HepG2 (cell line): ENCODE data around the gene TSPAN32. TPM values are rescaled to one million over a fixed set of nuclear protein-coding genes. Genes with fewer than 3 reads are reported as not detected.

Source experiments
- ATAD3A ChIP-seq: sonication (generic); formaldehyde crosslinking; IDR thresholded peaks from 2 replicates; pipeline ENCODE4 v1.4.0; 2020; ENCODE audit warnings: missing genetic modification reagents
- ATF7 ChIP-seq, 2 experiments: fragments of 450-650 bp in 1 of 2; sonication (generic) in 1 of 2; formaldehyde crosslinking in 1 of 2; IDR thresholded peaks; 2 replicates each; pipeline versions ENCODE4 v1.4.0 to v1.6.1; 2016 to 2020; ENCODE audit warnings: antibody characterized with exemption in 1 of 2, mild to moderate bottlenecking in 1 of 2, missing genetic modification reagents in 1 of 2
- BHLHE40 ChIP-seq: IDR thresholded peaks from 2 replicates; pipeline ENCODE4 v1.6.1; 2011; ENCODE audit warnings: low read length, improper control_type of control experiment
- CC2D1A ChIP-seq: sonication (generic); formaldehyde crosslinking; IDR thresholded peaks from 2 replicates; pipeline ENCODE4 v1.8.1; 2023; ENCODE audit warnings: mild to moderate bottlenecking, missing genetic modification reagents
- FOXJ3 ChIP-seq: sonication (generic); formaldehyde crosslinking; IDR thresholded peaks from 2 replicates; pipeline ENCODE4 v1.4.0; 2020; ENCODE audit warnings: missing genetic modification reagents, mild to moderate bottlenecking, borderline replicate concordance
- MED1 ChIP-seq: sonication (generic); formaldehyde crosslinking; IDR thresholded peaks from 2 replicates; pipeline ENCODE4 v1.4.0; 2020; ENCODE audit warnings: missing genetic modification reagents
- NR1H2 ChIP-seq: sonication (generic); formaldehyde crosslinking; IDR thresholded peaks from 2 replicates; pipeline ENCODE4 v1.8.1; 2022; ENCODE audit warnings: low read depth, missing genetic modification reagents, borderline replicate concordance
- RFX3 ChIP-seq: IDR thresholded peaks from 2 replicates; pipeline ENCODE4 v1.6.1; 2016; ENCODE audit warnings: missing biosample characterization, missing genetic modification reagents
- SMAD3 ChIP-seq: sonication (generic); formaldehyde crosslinking; IDR thresholded peaks from 2 replicates; pipeline ENCODE4 v1.4.0; 2020; ENCODE audit warnings: missing genetic modification reagents
- STAT5B ChIP-seq: sonication (generic); formaldehyde crosslinking; IDR thresholded peaks from 2 replicates; pipeline ENCODE4 v1.4.0; 2020; ENCODE audit warnings: missing genetic modification reagents
- U2AF1 ChIP-seq: fragments of 200-400 bp; formaldehyde crosslinking; optimal IDR thresholded peaks from 2 replicates; pipeline ENCODE3; 2017; ENCODE audit warnings: mild to moderate bottlenecking, low read depth, low read length
- ZFP1 ChIP-seq: IDR thresholded peaks from 2 replicates; pipeline ENCODE4 v1.6.1; 2016
- ZNF292 ChIP-seq: sonication (generic); formaldehyde crosslinking; IDR thresholded peaks from 2 replicates; pipeline ENCODE4 v1.8.1; 2022; ENCODE audit warnings: mild to moderate bottlenecking, low read depth, missing genetic modification reagents, borderline replicate concordance
- ZZZ3 ChIP-seq: sonication (generic); formaldehyde crosslinking; IDR thresholded peaks from 2 replicates; pipeline ENCODE4 v1.4.0; 2020; ENCODE audit warnings: missing genetic modification reagents, mild to moderate bottlenecking, borderline replicate concordance
- polyA plus RNA-seq, 8 experiments: library from polyadenylated mRNA; depleted of rRNA in 3 of 8; stranded (reverse) in 7 of 8; unstranded in 1 of 8; fragments of >200 nt; fragmentation: Illumina TruSeq in 4 of 8; extraction: Trizol in 4 of 8; gene quantifications; 2 replicates each; pipeline versions ENCODE4 v1.2.1 to v1.2.3, GENCODE V29; 2011 to 2016; ENCODE audit warnings: low read depth in 4 of 8, missing spikeins in 1 of 8, mixed read lengths in 1 of 8; ENCODE audit not compliant: insufficient read depth in 1 of 8
- total RNA-seq, 5 experiments: library from RNA; depleted of rRNA; stranded (reverse); fragments of >200 nt; fragmentation: Illumina TruSeq; extraction: Trizol; gene quantifications; 2 replicates each; pipeline ENCODE4 v1.2.3, GENCODE V29; 2016; ENCODE audit warnings: low read depth in 1 of 5
- TF ChIP-seq, protein P1 (sequence below): sonication (generic); formaldehyde crosslinking; IDR thresholded peaks from 2 replicates; pipeline ENCODE4 v1.4.0; 2020; ENCODE audit warnings: missing genetic modification reagents
- TF ChIP-seq, protein P2 (sequence below): sonication (generic); formaldehyde crosslinking; IDR thresholded peaks from 2 replicates; pipeline ENCODE4 v1.9.0; 2021; ENCODE audit warnings: mild to moderate bottlenecking, missing genetic modification reagents
- TF ChIP-seq, protein P3 (sequence below): sonication (generic); formaldehyde crosslinking; IDR thresholded peaks from 2 replicates; pipeline ENCODE4 v1.4.0; 2020; ENCODE audit warnings: mild to moderate bottlenecking, missing genetic modification reagents
- TF ChIP-seq, protein P4 (sequence below): IDR thresholded peaks from 2 replicates; pipeline ENCODE4 v1.6.1; 2016; ENCODE audit warnings: low read depth

The TSPAN32 gene
- total and polyA plus RNA-seq, 2 of the 13 experiments (the other 11 are each of a cell fraction or from before 2014, with no cell fraction given) = 0.09 to 0.70 TPM

DNA sequence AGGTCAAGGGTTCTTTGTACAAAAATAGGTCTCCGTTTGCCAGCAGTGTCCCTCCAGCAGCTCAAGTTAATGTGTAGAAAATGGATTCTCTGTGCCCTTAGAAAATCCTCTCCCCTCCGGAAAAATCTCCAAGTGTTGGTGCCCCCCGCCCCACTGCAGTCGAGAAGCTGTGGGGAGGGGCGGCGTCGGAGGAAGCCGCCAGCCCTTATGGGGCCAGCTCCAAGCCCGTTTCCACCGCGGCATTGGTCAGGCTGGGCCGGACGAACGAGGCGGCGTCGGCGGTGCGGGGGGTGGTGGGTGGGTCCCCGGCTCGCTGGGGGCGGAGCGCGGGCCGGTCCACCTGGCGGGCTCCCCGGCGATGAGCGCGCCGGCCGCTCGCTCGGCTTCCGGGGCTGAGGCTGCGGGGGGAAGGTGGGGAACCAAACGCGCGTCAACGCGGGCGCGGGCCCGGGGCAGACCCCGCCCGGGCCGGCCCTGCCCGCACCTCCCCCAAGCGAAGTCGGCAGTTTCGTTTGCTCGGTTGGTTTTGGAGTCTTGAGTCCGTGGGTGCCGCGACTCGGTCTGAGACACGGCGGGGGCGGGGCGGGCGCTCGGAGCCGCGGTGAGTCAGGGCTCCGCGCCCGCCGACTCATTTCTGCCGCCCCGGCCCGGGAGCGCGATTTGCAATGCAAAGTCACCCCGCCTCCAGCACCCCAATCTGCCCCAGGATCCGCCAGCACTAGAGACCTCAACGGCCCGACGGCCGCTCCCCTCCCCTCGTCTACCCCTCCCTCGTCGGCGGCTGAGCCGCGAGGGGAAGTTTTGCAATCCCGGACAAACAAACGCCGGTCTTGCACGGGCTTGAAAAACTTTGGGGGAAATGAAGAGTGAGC is 32.8 kb upstream of the TSPAN32 start (continued):
- no peak for TF ChIP-seq ATAD3A
- TF ChIP-seq SMAD3 (CRISPR knock-in tag) = peak; percentile 79; the same call in 1 of the 2 replicates
- no peak for TF ChIP-seq U2AF1
- TF ChIP-seq, protein P1, sequence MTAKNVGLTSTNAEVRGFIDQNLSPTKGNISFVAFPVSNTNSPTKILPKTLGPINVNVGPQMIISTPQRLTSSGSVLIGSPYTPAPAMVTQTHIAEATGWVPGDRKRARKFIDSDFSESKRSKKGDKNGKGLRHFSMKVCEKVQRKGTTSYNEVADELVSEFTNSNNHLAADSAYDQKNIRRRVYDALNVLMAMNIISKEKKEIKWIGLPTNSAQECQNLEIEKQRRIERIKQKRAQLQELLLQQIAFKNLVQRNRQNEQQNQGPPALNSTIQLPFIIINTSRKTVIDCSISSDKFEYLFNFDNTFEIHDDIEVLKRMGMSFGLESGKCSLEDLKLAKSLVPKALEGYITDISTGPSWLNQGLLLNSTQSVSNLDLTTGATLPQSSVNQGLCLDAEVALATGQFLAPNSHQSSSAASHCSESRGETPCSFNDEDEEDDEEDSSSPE = peak; percentile 61; the same call in 1 of the 2 replicates
- TF ChIP-seq NR1H2 (CRISPR knock-in tag) = no peak
- no peak for TF ChIP-seq CC2D1A (CRISPR knock-in tag)
- no peak for TF ChIP-seq ZNF292 (CRISPR knock-in tag)
- peak; percentile 57; the same call in 1 of the 2 replicates for TF ChIP-seq MED1
- no peak for TF ChIP-seq ZZZ3 (CRISPR knock-in tag)
- TF ChIP-seq, protein P2, sequence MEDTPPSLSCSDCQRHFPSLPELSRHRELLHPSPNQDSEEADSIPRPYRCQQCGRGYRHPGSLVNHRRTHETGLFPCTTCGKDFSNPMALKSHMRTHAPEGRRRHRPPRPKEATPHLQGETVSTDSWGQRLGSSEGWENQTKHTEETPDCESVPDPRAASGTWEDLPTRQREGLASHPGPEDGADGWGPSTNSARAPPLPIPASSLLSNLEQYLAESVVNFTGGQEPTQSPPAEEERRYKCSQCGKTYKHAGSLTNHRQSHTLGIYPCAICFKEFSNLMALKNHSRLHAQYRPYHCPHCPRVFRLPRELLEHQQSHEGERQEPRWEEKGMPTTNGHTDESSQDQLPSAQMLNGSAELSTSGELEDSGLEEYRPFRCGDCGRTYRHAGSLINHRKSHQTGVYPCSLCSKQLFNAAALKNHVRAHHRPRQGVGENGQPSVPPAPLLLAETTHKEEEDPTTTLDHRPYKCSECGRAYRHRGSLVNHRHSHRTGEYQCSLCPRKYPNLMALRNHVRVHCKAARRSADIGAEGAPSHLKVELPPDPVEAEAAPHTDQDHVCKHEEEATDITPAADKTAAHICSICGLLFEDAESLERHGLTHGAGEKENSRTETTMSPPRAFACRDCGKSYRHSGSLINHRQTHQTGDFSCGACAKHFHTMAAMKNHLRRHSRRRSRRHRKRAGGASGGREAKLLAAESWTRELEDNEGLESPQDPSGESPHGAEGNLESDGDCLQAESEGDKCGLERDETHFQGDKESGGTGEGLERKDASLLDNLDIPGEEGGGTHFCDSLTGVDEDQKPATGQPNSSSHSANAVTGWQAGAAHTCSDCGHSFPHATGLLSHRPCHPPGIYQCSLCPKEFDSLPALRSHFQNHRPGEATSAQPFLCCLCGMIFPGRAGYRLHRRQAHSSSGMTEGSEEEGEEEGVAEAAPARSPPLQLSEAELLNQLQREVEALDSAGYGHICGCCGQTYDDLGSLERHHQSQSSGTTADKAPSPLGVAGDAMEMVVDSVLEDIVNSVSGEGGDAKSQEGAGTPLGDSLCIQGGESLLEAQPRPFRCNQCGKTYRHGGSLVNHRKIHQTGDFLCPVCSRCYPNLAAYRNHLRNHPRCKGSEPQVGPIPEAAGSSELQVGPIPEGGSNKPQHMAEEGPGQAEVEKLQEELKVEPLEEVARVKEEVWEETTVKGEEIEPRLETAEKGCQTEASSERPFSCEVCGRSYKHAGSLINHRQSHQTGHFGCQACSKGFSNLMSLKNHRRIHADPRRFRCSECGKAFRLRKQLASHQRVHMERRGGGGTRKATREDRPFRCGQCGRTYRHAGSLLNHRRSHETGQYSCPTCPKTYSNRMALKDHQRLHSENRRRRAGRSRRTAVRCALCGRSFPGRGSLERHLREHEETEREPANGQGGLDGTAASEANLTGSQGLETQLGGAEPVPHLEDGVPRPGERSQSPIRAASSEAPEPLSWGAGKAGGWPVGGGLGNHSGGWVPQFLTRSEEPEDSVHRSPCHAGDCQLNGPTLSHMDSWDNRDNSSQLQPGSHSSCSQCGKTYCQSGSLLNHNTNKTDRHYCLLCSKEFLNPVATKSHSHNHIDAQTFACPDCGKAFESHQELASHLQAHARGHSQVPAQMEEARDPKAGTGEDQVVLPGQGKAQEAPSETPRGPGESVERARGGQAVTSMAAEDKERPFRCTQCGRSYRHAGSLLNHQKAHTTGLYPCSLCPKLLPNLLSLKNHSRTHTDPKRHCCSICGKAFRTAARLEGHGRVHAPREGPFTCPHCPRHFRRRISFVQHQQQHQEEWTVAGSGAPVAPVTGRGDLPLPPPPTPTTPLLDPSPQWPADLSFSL (CRISPR knock-in tag) = no peak
- TF ChIP-seq STAT5B (CRISPR knock-in tag) = no peak
- TF ChIP-seq FOXJ3 (CRISPR knock-in tag) = no peak
- TF ChIP-seq ZFP1 (CRISPR knock-in tag) = no peak
- TF ChIP-seq RFX3 = no peak
- TF ChIP-seq, protein P3, sequence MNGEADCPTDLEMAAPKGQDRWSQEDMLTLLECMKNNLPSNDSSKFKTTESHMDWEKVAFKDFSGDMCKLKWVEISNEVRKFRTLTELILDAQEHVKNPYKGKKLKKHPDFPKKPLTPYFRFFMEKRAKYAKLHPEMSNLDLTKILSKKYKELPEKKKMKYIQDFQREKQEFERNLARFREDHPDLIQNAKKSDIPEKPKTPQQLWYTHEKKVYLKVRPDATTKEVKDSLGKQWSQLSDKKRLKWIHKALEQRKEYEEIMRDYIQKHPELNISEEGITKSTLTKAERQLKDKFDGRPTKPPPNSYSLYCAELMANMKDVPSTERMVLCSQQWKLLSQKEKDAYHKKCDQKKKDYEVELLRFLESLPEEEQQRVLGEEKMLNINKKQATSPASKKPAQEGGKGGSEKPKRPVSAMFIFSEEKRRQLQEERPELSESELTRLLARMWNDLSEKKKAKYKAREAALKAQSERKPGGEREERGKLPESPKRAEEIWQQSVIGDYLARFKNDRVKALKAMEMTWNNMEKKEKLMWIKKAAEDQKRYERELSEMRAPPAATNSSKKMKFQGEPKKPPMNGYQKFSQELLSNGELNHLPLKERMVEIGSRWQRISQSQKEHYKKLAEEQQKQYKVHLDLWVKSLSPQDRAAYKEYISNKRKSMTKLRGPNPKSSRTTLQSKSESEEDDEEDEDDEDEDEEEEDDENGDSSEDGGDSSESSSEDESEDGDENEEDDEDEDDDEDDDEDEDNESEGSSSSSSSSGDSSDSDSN (CRISPR knock-in tag) = peak; percentile 71; the same call in 1 of the 2 replicates
- TF ChIP-seq, protein P4, sequence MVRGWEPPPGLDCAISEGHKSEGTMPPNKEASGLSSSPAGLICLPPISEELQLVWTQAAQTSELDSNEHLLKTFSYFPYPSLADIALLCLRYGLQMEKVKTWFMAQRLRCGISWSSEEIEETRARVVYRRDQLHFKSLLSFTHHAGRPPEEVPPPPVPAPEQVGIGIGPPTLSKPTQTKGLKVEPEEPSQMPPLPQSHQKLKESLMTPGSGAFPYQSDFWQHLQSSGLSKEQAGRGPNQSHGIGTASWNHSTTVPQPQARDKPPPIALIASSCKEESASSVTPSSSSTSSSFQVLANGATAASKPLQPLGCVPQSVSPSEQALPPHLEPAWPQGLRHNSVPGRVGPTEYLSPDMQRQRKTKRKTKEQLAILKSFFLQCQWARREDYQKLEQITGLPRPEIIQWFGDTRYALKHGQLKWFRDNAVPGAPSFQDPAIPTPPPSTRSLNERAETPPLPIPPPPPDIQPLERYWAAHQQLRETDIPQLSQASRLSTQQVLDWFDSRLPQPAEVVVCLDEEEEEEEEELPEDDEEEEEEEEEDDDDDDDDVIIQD (CRISPR knock-in tag) = no peak
- TF ChIP-seq BHLHE40 = no peak
- TF ChIP-seq ATF7 (IDR thresholded peaks at IDR 0.05) = no peak
- TF ChIP-seq ATF7 (CRISPR knock-in tag; IDR thresholded peaks at IDR 0.05) = no peak
